Small intestine (tissue), 7 donors: Measurements from ENCODE around the gene ADGRL3. TPM values are rescaled to one million over a fixed set of nuclear protein-coding genes. Genes with fewer than 3 reads are reported as not detected.

Source experiments
- DNase-seq, 2 donors: peaks; one replicate each; pipeline versions ENCODE4 v3.0.0 to v3.0.0-alpha.2; 2013
- FAIRE-seq: peaks from 2 replicates; lab custom pipeline; 2012; peaks lifted over from hg19 to GRCh38; lab: Jason Lieb, UNC
- H3K27ac ChIP-seq, 3 donors: one replicate each; pipeline ENCODE4 v1.5.1; 2013; ENCODE audit warnings: low read length in 2 of 3, mild to moderate bottlenecking in 2 of 3, control low read depth in 1 of 3, inconsistent platforms in 1 of 3, low read depth in 1 of 3, moderate library complexity in 1 of 3
- H3K27me3 ChIP-seq, 3 donors: one replicate each; pipeline ENCODE4 v1.6.1; 2013; ENCODE audit warnings: low read length in 3 of 3, inconsistent platforms in 1 of 3; ENCODE audit not compliant: control insufficient read depth in 3 of 3, insufficient read depth in 3 of 3
- H3K36me3 ChIP-seq, 3 donors: one replicate each; pipeline ENCODE4 v1.6.1; 2013; ENCODE audit warnings: low read length in 3 of 3, inconsistent platforms in 1 of 3, low read depth in 1 of 3, mild to moderate bottlenecking in 1 of 3, moderate library complexity in 1 of 3; ENCODE audit not compliant: control insufficient read depth in 3 of 3, insufficient read depth in 2 of 3
- H3K4me1 ChIP-seq, 3 donors: one replicate each; pipeline ENCODE4 v1.6.1; 2013; ENCODE audit warnings: low read length in 2 of 3, inconsistent platforms in 1 of 3, low read depth in 1 of 3, mild to moderate bottlenecking in 1 of 3, moderate library complexity in 1 of 3; ENCODE audit not compliant: control insufficient read depth in 3 of 3, insufficient read depth in 2 of 3
- H3K4me3 ChIP-seq, 3 donors: one replicate each; pipeline ENCODE4 v1.5.1; 2013; ENCODE audit warnings: low read length in 3 of 3, control low read depth in 1 of 3, inconsistent platforms in 1 of 3, low read depth in 1 of 3, mild to moderate bottlenecking in 1 of 3, moderate library complexity in 1 of 3
- H3K9me3 ChIP-seq, 2 donors: one replicate each; pipeline ENCODE4 v1.6.1; 2013; ENCODE audit warnings: low read depth in 1 of 2, low read length in 1 of 2; ENCODE audit not compliant: control insufficient read depth in 2 of 2, insufficient read depth in 1 of 2
- WGBS, 3 donors: extraction: QIAGEN DNeasy Blood & Tissue Kit; methylation state at CpG; one replicate each; pipeline ENCODE4 v1.1.7; 2013; 5-methylcytosine and 5-hydroxymethylcytosine counted together
- polyA plus RNA-seq, 4 donors: library from polyadenylated mRNA; stranded (reverse) in 3 of 4; unstranded in 1 of 4; fragments of 200-250 nt in 3 of 4; fragments of 120-200 nt in 1 of 4; gene quantifications; one replicate each; pipeline versions ENCODE4 v1.2.1 to v1.2.3, GENCODE V29; 2013
- donor health status: healthy with polysubstance abuse.
- donor health status: control.
- donor health status: control.
- donor health status: Bipolar disorder and iron deficiency.
- donor health status: healthy.

The ADGRL3 gene
- polyA plus RNA-seq, 4 donors: under 0.01 to 7.9 (median 1.3) TPM

DNA sequence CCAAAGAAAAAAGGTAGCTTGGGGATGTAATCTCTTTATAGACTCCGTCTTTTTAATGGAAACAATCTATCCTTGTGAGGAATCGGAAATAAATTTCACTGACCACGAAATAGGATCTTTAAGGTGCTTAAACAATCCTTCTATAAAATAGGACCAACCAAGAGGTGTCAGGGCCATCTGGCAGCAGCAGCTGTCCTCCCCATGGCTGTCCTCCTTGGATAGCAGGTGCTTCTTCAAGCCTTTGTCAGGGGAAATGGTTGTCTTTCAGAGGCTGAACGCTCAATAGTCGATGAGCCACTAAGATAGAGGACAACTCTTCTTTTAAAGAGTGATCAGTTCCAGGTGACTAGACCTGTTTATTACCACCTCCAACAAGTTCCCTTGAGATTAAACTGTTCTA lies 231.0 kb downstream of the ADGRL3 start:
- 82 to 91% (median 88%) methylated on average over 5 of the region's 5 CpGs for WGBS, 3 donors

GRCh38 chr4:61437923-61438322 lies 237.8 kb downstream of the ADGRL3 start:
- Histone ChIP-seq H3K4me1 (peaks cover 0 to 2% (median 0%) of the 10 kb centered on the region in 3 donors), H3K9me3 (no peaks in the 10 kb centered on the region), H3K36me3 (no peaks in the 10 kb centered on the region), H3K4me3 (no peak overlapping the region), H3K27me3 (no peaks in the 10 kb centered on the region), H3K27ac (no peak overlapping the region)
- FAIRE-seq (no peak), DNase-seq (no peak)

More for the DNA sequence above, 231.0 kb downstream of the ADGRL3 start:
- H3K27ac ChIP-seq: no peak overlapping the region
- FAIRE-seq: no peak
- peaks cover 0 to 2% (median 0%) of the 10 kb centered on the region in 3 donors for H3K36me3 ChIP-seq
- H3K4me3 ChIP-seq: no peak overlapping the region
- H3K4me1 ChIP-seq: no peaks in the 10 kb centered on the region
- H3K27me3 ChIP-seq: no peaks in the 10 kb centered on the region
- H3K9me3 ChIP-seq: no peaks in the 10 kb centered on the region
- DNase-seq: no peak

DNA sequence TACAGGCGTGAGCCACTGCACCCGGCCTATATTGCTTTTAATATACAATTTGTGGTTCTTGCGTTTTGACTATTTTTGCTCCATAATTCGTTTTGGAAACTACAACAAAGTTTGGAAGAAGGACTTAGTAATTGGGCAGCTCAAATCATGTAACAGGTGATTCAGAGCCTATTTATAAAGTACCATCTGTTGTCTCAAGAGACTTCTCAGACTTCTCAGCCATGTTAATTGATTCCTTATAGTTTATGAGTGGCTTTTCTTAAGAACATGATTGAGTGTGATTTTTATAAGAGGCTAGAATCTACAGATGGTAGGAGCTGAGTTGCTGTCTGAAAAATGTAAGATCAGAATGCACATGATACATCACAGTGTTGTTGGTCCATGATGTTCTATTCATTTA lies 240.2 kb downstream of the ADGRL3 start:
- Histone ChIP-seq H3K9me3 (no peaks in the 10 kb centered on the region), H3K27ac (no peak overlapping the region), H3K4me1 (peaks cover 0 to 19% (median 0%) of the 10 kb centered on the region in 3 donors), H3K27me3 (no peaks in the 10 kb centered on the region), H3K36me3 (no peaks in the 10 kb centered on the region), H3K4me3 (no peak overlapping the region)
- FAIRE-seq (no peak), DNase-seq (no peak)
- 83 to 87% (median 86%) methylated on average over 4 of the region's 4 CpGs for WGBS, 3 donors

DNA sequence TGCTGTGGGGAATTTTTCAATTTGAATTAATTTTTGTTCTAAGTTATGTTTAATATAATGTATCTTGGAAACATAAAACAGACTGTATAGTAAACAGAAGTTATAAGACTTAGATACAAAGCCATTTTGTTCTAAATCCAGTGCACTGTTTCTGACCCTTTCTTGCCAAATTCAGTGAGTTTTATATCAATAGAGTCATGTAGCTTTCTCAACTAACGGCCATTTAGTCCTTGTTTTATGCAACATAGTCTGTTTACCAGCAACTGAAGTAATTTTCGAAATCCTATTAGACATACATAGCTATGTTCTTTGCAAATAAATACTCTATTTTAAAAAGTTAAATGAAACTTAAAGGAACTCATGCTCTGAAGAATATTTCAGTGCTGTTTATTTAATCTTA lies 242.8 kb downstream of the ADGRL3 start:
- Histone ChIP-seq H3K27ac (no peak overlapping the region), H3K4me1 (peaks cover 0 to 23% (median 4%) of the 10 kb centered on the region in 3 donors), H3K36me3 (no peaks in the 10 kb centered on the region), H3K9me3 (no peaks in the 10 kb centered on the region), H3K4me3 (no peak overlapping the region), H3K27me3 (no peaks in the 10 kb centered on the region)
- 67 to 69% (median 68%) methylated on average over 2 of the region's 2 CpGs for WGBS, 3 donors
- no peak for DNase-seq
- no peak for FAIRE-seq

DNA sequence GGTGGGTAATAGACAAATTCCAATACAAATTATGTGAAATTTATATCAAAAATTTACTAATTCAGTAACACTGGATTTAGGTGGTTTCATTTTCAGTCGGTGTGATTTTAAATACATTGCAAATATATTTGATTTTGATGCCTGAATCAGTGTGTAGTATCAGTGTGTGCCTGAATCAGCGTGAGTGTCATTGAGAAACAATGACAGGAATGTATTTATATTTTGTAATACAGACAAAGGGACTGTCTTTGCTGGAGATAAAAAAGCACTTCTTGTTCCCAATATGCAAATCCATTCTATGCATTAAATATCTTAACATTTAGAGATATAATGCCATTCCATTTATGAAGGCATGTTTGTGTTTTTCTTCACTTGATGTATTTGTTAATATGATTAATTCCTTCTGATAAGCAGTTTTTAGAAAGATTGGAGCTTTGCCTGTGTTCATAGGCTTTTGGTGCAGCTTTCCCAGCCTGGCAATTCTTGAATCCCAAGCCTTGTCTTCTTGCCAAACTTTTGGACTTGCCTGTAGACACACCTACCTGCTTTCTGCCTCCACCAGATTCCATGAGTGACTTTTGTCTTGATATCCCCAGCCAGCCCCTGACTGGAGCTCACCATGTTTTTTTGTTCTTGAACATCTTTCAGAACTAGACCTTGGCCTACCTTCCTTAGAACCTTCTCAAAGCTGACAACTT lies 243.8 kb downstream of the ADGRL3 start:
- Histone ChIP-seq H3K9me3 (no peaks in the 10 kb centered on the region), H3K4me1 (peaks cover 0 to 23% (median 4%) of the 10 kb centered on the region in 3 donors), H3K27me3 (no peaks in the 10 kb centered on the region), H3K36me3 (no peaks in the 10 kb centered on the region), H3K27ac (peak overlapping the region in 1 of 3 donors; percentile 19), H3K4me3 (no peak overlapping the region)
- FAIRE-seq (no peak), DNase-seq (no peak)
- 68 to 82% (median 73%) methylated on average over 2 of the region's 2 CpGs for WGBS, 3 donors

DNA sequence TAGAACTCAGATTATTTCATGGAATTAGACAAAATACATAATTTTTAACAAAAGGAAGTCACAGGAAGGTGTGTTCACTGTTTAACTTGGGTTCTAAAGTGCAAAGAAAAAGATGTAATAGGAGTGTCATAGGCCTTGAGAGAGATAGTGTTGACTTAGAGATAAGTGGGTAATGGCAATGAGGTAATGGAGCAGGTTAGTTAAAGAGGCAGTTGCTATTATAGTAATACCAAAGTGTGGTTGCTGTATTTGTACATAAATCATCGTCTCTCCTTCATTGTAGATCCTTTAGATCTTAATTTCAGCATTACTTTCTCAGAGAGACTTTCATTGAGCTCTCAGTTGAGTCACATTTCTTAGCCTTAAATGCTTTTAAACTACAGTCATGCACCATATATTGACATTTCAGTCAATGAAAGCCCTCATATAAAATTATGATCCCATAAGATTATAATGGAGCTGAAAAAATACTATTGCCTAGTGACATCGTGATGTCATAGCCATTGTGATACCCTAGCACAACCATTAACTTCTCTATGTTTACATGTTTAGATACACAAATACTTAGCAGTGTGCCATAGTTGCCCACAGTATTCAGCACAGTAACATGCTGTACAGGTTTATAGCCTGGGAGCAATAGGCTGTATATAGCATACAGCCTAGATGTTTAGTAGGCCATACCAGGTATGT lies 245.4 kb downstream of the ADGRL3 start:
- DNase-seq (peak; percentile 77 to 84), FAIRE-seq (no peak)
- Histone ChIP-seq H3K9me3 (no peaks in the 10 kb centered on the region), H3K27ac (peak overlapping the region in 1 of 3 donors; percentile 90), H3K27me3 (no peaks in the 10 kb centered on the region), H3K4me1 (peaks cover 0 to 23% (median 4%) of the 10 kb centered on the region in 3 donors), H3K4me3 (no peak overlapping the region), H3K36me3 (no peaks in the 10 kb centered on the region)
- WGBS, 3 donors: 12 to 60% (median 39%) methylated on average over 2 of the region's 2 CpGs

DNA sequence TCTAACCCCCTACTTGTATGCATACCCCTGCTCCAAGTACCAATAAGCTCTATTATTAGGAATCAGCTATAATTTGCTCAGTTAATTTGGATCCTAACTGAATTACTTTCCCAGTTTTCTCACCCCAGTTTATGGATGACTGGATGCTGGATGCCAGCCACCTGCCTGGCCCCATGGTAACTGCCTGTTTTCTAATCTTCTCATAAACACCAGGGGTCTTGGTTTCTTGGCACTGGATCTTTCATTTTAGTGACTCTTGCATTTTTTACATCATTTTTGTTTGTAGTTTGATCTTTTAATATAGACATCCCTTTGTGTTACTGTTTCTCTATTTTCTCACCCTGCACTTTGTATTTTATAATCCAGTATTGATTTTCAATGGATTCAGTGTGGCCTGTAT lies 246.8 kb downstream of the ADGRL3 start:
- Histone ChIP-seq H3K27ac (no peak overlapping the region), H3K4me1 (peaks cover 0 to 24% (median 4%) of the 10 kb centered on the region in 3 donors), H3K4me3 (no peak overlapping the region), H3K27me3 (no peaks in the 10 kb centered on the region), H3K36me3 (no peaks in the 10 kb centered on the region), H3K9me3 (no peaks in the 10 kb centered on the region)
- no peak for DNase-seq
- FAIRE-seq: no peak

GRCh38 chr4:61447918-61448317 lies 247.8 kb downstream of the ADGRL3 start:
- Histone ChIP-seq H3K36me3 (no peaks in the 10 kb centered on the region), H3K27ac (no peak overlapping the region), H3K4me1 (peaks cover 0 to 26% (median 7%) of the 10 kb centered on the region in 3 donors), H3K4me3 (no peak overlapping the region), H3K9me3 (no peaks in the 10 kb centered on the region), H3K27me3 (no peaks in the 10 kb centered on the region)
- FAIRE-seq (no peak), DNase-seq (no peak)
- 77 to 82% (median 80%) methylated on average over 1 of the region's 1 CpG for WGBS, 3 donors
